Right ventricle myocardium superior (tissue), 1 donor: Measurements from ENCODE around the gene ATP7B. TPM values are rescaled to one million over a fixed set of nuclear protein-coding genes. Genes with fewer than 3 reads are reported as not detected.
"Not testable (repeated sequence)": the region's sequence is repeated elsewhere in the genome, so short reads cannot be mapped to it uniquely, and the experiment has no call there.

ENCODE experiments used
- ATAC-seq: fragments of 200-7000 bp; cut with Tn5 transposase; one replicate; pipeline ENCODE4 v1.9.1; 2020; ENCODE audit warnings: mild to moderate bottlenecking; ENCODE audit not compliant: poor library complexity
- DNase-seq: peaks from one replicate; pipeline ENCODE4 v3.0.0-alpha.2; 2020
- intact Hi-C: fragments of 100-400 bp; cut with DNase I; formaldehyde crosslinking; loops from one replicate; pipeline ENCODE4 v1.11.2; 2022
- total RNA-seq: library from RNA; stranded (reverse); fragmentation: NEBNext Ultra II Directional; extraction: Animal tissue kit (Norgen Biotek cat#: 25700); gene quantifications from one replicate; pipeline ENCODE4 v1.2.1, GENCODE V29; 2021
- donor health status: DM: no; HTN: yes; CAD: no; lungs with severe emphysema.

ATP7B gene
- total RNA-seq, 1 donor from 2014 or later, result 3.6 TPM

- intact Hi-C loops, result no loop called here
- ATAC-seq, result no peak
Observed at GRCh38 chr13:51988988-51989618, 22.1 kb downstream of the ATP7B start.

DNA sequence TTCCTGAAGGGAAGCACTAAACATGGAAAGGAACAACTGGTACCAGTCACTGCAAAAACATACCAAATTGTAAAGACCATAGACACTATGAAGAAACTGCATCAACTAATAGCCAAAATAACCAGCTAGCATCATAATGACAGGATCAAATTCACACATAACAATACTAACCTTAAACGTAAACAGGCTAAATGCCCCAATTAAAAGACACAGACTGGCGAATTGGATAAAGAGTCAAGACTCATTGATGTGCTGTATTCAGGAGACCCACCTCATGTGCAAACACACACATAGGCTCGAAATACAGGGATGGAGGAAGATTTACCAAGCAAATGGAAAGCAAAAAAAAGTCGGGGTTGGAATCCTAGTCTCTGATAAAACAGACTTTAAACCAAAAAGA is 26.3 kb downstream of the ATP7B start:
- ATAC-seq, intact Hi-C loops: not testable (repeated sequence)

More at GRCh38 chr13:51988988-51989618, 22.1 kb downstream of the ATP7B start:
- DNase-seq, result no peak

DNA sequence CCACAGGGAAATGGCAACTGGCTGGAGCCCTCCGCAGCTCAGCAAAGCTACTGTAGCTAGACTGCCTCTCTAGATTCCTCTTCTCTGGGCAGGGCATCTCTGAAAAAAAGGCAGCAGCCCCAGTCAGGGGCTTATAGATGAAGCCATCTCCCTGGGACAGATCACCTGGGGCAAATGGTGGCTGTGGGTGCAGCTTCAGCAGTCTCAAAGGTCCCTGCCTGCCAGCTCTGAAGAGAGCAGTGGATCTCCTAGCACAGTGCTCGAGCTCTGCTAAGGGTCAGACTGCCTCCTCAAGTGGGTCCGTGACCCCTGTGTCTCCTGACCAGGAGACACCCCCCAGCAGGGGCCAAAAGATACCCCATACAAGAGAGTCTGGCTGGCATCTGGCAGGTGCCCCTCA is 28.0 kb downstream of the ATP7B start:
- intact Hi-C loops, DNase-seq, ATAC-seq: not testable (repeated sequence)

More for the DNA sequence above, 26.3 kb downstream of the ATP7B start:
- DNase-seq, result not testable (repeated sequence)

DNA sequence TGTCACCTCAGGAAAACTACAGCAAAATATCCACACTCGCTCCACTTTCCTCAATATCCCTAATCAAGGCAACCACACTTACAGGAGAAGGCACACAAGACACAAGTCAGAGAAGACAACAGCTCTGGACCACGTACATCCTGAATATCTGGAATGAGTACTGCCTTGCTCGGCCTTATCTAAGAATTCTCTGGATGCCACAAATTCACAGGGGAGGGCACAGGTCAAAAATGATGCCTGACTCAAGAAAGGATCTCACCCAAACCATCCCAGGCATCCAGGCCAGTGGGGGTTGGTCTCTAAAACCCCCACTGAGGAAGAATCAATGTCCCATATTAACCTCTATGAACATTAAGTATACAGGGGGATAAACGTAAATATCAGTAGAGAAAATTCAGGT is 29.9 kb downstream of the ATP7B start:
- ATAC-seq, result no peak
- intact Hi-C loops, result no loop called here
- no peak for DNase-seq

DNA sequence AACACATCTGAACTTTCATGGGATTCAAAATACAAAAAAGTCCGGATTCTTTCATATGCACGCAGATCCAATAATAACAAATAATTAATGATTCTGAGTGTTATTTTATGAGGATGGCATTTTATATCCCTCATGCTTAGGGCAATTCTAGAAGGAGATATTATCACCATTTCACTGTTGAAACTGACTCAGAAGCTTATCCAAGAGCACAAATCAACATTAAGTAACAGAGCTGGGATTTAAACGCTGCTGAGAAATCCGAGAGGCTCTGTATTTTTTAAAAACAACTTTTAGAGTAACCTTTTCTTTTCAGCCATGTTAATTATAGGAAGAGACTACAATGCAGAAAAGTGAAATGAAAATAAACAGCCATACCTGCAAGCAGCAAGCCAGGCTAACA is 30.3 kb downstream of the ATP7B start:
- intact Hi-C loops, result no loop called here
- ATAC-seq, result no peak

GRCh38 chr13:51978796-51979556 is 32.3 kb downstream of the ATP7B start:
- intact Hi-C loops, result no loop called here
- DNase-seq, result no peak
- ATAC-seq, result peak; percentile 27

More for the DNA sequence above, 30.3 kb downstream of the ATP7B start:
- no peak for DNase-seq

DNA sequence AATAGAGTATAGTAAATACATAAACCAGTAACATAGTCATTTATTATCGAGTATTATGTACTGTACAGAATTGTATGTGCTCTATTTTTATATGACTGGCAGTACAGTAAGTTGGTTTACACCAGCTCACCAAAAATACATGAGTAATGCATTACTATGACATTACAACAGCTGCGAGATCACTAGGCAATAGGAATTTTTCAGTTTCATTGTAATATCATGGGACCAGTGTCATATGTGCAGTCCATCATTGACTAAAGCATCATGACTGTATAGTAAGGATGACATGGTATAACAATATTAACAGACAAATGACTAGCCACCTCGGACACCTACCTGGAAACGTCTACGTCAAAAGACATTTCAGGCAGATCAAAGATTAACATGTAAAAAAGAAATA is 33.6 kb downstream of the ATP7B start:
- DNase-seq (no peak), ATAC-seq (no peak)
- intact Hi-C loops, result no loop called here

GRCh38 chr13:51976890-51977289 is 34.4 kb downstream of the ATP7B start:
- no peak for DNase-seq
- no peak for ATAC-seq
- intact Hi-C loops, result no loop called here

- no peak for ATAC-seq
Observed at GRCh38 chr13:51976423-51976822, 34.8 kb downstream of the ATP7B start.

GRCh38 chr13:51974482-51974881 is 36.8 kb downstream of the ATP7B start:
- intact Hi-C loops, result no loop called here
- no peak for DNase-seq
- ATAC-seq, result no peak

More at GRCh38 chr13:51976423-51976822, 34.8 kb downstream of the ATP7B start:
- DNase-seq, result no peak
- intact Hi-C loops, result no loop called here

- no peak for ATAC-seq
- no peak for DNase-seq
- intact Hi-C loops, result no loop called here
Observed at GRCh38 chr13:51971520-51972426, 39.5 kb downstream of the ATP7B start.

DNA sequence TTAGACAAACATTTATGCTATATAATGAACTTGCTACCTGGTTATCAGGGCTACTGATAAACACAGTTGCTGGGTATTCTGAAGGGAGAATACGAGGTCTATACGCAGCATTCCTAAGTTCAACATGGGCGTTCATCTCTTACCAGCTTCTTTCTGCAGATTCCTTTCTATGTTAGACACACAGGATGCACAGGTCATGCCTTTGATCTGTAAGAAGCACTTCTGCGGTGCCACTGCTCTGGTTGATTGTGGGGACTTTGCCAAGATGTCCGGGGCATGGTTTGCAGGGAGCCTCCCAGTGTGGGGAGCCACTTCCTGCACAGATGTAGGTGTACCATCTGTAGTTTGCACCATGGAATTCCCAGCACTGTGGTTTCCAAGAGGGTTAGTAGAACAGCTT is 40.9 kb downstream of the ATP7B start:
- no peak for DNase-seq
- ATAC-seq, result no peak
- intact Hi-C loops, result no loop called here

DNA sequence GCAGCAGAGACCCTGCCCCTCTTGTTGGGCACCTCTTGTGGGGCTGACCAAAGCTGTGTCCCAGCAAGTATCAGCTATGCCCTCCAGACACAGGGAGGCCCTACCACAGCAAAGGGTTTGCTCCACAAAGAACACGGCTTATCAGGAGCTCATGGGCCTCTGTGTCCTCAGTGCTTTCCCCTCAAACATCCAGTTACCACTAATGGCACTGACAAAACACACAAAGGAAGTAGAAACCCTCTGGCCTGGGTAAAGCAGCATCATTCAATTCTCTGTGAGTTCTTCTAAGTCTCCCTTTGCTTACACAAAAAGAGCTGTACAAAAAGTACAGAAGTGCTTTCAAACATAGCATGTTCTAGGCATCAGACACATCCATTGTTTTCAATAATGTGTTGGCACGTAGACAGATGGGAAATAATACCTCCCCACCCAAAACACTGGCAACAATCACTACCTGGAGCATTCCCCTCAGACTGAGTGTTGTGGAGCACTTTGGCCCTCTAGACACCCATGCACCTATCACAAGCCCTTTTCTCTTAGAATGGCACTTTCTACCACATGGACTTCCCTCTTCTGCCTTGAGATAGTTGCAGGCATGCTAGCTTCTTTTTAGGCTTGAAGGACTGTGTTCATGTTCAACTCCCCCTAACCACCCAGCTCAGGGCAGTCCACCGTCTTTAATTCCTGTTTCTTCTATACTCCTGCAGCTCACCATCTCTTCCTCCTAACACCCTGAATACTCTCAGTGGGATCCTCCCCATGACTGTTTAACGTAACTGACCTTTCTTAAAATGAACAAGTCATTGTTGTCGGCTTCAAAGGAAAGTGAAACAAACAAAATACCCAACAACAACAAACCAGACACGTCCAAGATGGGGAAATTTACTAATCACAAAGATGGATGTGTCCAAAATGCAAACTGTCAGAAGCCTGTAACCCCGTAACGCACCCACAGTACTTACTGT is 43.5 kb downstream of the ATP7B start:
- ATAC-seq (peak; percentile 27), DNase-seq (no peak)
- intact Hi-C loops, result no loop called here

DNA sequence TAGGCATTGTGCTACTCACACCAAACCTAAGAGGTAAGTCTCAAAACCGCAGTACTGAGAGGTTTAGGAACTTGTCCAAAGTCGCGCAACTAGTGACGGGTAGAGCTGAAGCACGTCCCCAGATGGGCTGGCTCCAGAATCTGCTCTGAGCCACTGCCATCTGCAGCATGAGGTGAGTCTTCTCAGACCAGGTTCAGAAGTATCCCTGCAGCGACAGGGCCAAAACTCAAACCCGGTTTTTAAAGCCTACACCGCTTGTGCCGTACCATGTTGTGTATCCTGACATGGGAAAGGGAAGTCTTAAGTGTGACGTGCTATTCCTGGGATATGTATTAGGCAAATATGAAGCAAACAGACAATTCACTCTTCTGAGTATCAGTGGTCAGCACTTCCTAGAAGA is 45.1 kb downstream of the ATP7B start:
- no peak for ATAC-seq
- intact Hi-C loops, result no loop called here
- no peak for DNase-seq

DNA sequence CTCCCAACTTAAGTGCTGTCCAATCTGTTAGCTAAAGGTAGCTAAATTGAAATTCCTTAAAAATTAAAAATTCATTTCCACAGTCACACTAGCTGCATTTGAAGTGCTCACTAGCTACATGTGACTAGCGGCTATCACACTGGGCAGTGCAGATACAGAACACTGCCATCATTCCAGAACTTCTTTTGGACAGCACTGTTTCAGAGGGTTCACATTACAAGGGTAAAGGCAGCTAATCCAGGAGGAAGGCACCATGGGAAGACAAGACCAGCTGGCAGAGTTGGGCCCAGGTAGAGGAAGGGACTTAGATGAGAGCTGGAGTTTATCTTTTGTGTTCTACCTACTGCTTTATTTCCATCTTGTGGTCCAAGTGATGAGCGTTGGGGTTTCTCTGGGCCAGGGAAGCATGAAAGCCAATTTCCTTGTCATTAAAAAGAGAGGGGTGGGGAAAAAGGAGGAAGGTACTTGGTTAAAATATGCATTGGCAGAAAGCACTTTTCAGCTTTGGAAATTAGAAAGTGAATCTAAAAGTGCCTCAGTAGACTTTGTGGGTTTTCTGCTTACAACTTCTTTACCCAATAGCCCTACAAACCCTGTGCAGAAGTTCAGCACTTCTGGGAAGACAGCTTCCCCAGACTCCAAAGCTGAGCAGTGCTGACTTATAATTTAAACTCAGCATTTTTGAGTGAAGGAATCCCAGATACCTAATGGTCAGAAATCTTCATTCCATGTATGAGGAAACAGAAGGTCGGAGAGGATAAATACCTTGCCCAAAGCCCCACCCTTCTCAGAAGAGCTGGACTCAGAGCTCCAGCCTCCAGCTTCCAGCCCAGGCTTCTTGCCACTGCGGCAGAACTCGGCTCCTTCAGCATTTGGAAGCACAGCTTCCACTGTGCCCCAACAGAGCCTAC is 49.5 kb downstream of the ATP7B start:
- DNase-seq (no peak), ATAC-seq (no peak)
- intact Hi-C loops, result no loop called here

GRCh38 chr13:51960766-51961165 is 50.5 kb downstream of the ATP7B start:
- DNase-seq (no peak), ATAC-seq (no peak)
- intact Hi-C loops, result no loop called here

GRCh38 chr13:51959773-51960172 is 51.5 kb downstream of the ATP7B start:
- DNase-seq, result no peak
- intact Hi-C loops, result no loop called here

More at GRCh38 chr13:51959773-51960172, 51.5 kb downstream of the ATP7B start:
- no peak for ATAC-seq
